ENCODE measurements around the gene ATXN7L1.

GRCh38 chr7:105764506-105764905 lies 111.9 kb downstream of the ATXN7L1 start:
- TF ChIP-seq POLR2A (IDR thresholded peaks at IDR 0.05) (no peak), CTCF (IDR thresholded peaks at IDR 0.05) (no peak)
